Measurements from ENCODE around the gene IRF6. TPM values are rescaled to one million over a fixed set of nuclear protein-coding genes. Genes with fewer than 3 reads are reported as not detected.

The IRF6 gene
- total RNA-seq, 1 donor from 2014 or later: 21.2 TPM

Other genes starting within 250 kb of the IRF6 start
- gene CAMK1G, start 222.4 kb downstream of the IRF6 start, total RNA-seq: 0.41 and 0.45 TPM in 2 replicates
- 4.2 and 6.1 TPM in 2 replicates for gene LAMB3, start 153.7 kb downstream of the IRF6 start, total RNA-seq
- gene G0S2, start 130.7 kb downstream of the IRF6 start, total RNA-seq: 5.9 and 15.1 TPM in 2 replicates
- not detected in 2 replicates for gene HSD11B1, start 101.3 kb downstream of the IRF6 start, total RNA-seq
- gene TRAF3IP3, start 50.1 kb downstream of the IRF6 start, total RNA-seq: not detected in 2 replicates
- gene C1orf74, start 21.6 kb downstream of the IRF6 start, total RNA-seq: 2.2 and 2.6 TPM in 2 replicates
- 7.0 and 7.4 TPM in 2 replicates for gene UTP25, start 21.8 kb upstream of the IRF6 start, total RNA-seq
- gene SYT14, start 132.1 kb upstream of the IRF6 start, total RNA-seq: 3.9 and 6.1 TPM in 2 replicates